GM13977 (cell line): Measurements from ENCODE around the gene FAM72B.
"Not testable (repeated sequence)": the region's sequence is repeated elsewhere in the genome, so short reads cannot be mapped to it uniquely, and the experiment has no call there.

Experiments
- DNase-seq: peaks from one replicate; pipeline ENCODE4 v3.0.0; 2012; ENCODE audit warnings: low spot score
- in situ Hi-C: fragments of 300-500 bp; cut with MboI; formaldehyde crosslinking; loops from one replicate; pipeline ENCODE4 v1.12.0; 2022; ENCODE audit warnings: low sequenced_read_pairs, low pct_unique_long_range_greater_than_20kb, mixed read lengths, inconsistent platforms; ENCODE audit not compliant: unreplicated experiment

The FAM72B gene

GRCh38 chr1:121205786-121206711 lies 21.9 kb upstream of the FAM72B start:
- in situ Hi-C loops, DNase-seq: not testable (repeated sequence)

- in situ Hi-C loops: not testable (repeated sequence)
These were observed 18.8 kb upstream of the FAM72B start for GRCh38 chr1:121202986-121203385.

DNA sequence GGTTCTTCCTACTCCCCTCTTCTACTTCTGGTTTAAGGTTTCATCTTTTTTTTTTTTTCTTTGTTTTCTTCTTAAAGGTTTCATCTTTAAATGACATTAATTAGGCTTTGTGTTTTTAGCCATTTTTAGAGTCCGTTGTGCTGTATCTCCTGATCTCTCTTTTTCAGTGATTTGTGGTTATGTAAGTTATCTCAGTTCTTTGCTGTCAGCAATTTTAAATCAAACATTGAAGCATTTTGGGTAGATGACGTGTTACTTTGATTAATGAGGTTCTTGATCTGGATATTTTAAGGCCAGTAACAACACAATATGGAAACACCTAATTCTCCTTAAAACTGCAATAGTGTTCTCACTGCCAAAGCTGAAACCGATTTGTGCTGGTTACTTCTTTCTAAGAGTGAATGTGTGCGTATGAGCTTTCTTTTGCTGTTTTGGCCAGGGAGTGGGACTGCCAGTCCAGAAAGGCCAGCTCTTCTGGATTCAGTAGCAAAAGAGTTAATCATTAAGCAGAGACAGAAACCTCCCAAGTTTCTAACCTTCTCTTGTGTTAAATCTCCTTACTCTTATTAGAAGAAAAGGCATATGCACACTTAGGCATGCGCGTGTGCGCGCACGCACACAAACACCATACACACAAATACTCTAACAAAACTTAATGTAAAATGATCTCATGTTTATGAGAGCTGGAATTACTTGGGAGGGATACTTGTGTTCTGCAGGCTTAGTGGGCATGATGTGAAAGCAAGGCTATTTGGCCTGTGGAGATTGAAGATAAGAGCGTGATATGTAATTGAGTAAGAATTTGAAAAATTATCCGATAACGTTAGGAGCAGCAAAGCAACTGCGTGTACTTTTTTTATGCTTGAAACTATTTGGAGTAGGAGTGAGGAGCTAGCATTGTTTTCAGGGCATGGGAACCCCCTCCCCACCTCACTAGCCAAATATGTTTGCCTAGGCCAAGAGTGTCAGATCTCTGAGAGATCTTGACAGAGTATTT lies 17.1 kb upstream of the FAM72B start:
- in situ Hi-C loops, DNase-seq: not testable (repeated sequence)

More at GRCh38 chr1:121202986-121203385, 18.8 kb upstream of the FAM72B start:
- not testable (repeated sequence) for DNase-seq

- DNase-seq, in situ Hi-C loops: not testable (repeated sequence)
These were observed 16.1 kb upstream of the FAM72B start for GRCh38 chr1:121200232-121200631.

DNA sequence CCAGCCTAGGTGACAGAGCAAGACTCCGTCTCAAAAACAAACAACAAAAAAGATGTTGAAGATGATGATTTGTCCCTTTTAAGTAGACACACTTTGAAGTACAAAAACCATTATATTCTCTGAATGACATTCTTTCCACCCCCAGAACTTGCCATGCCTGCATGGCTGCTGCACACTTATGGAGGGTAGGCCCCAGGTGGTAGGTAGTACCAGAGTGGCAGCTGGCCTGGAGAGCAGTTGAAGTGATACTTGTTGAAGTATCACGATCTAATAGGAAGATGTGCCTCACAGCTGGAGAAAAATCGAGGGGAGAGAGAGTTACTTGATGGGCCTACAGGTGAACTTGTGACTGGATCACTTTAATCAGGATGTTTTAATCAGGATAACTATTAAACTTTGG lies 15.6 kb upstream of the FAM72B start:
- DNase-seq, in situ Hi-C loops: not testable (repeated sequence)

- in situ Hi-C loops, DNase-seq: not testable (repeated sequence)
These were observed 13.1 kb upstream of the FAM72B start for GRCh38 chr1:121197095-121197882.

DNA sequence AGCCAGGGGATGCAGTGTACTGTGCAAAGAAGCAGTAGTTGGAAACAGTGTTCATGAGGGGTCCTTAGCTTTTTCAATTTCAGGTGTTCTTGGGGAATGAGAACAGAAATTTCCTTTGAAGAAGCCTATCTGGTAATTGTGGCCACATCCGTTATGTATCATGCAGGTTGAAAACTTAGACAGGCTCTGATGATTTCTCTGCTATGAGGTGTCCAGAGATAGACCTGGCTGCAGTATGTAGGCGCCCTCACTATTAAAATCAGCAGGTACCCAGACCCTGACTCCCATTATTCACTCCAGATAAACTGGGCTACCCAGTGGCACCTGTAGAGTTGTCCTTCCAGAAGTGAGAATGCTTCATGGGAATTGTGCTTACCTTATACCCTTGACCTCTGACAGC lies 8.4 kb upstream of the FAM72B start:
- DNase-seq, in situ Hi-C loops: not testable (repeated sequence)

DNA sequence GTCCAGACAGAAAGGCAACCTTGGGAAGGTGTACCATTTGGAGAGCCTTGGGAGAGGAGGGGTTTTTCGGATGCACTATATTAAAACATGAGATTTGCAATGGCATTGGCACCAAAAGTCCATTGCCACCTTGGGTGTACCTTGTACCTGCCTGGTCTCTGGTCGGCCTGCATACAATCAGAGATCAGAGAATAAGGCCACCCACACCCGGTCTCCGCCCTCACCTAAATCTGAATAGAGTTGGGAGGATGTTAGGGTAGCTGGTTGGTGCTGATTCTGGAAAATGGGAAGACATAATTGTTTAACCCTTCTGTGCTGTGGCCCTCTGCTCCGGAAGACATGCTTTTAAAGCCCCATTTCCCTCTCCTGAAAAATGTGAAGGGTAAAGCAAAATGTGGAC lies 3.8 kb upstream of the FAM72B start:
- DNase-seq, in situ Hi-C loops: not testable (repeated sequence)

- in situ Hi-C loops: not testable (repeated sequence)
These were observed 2.1 kb upstream of the FAM72B start for GRCh38 chr1:121186191-121186590.

GRCh38 chr1:121185140-121185708 lies 1.1 kb upstream of the FAM72B start:
- DNase-seq, in situ Hi-C loops: not testable (repeated sequence)

More at GRCh38 chr1:121186191-121186590, 2.1 kb upstream of the FAM72B start:
- DNase-seq: not testable (repeated sequence)

DNA sequence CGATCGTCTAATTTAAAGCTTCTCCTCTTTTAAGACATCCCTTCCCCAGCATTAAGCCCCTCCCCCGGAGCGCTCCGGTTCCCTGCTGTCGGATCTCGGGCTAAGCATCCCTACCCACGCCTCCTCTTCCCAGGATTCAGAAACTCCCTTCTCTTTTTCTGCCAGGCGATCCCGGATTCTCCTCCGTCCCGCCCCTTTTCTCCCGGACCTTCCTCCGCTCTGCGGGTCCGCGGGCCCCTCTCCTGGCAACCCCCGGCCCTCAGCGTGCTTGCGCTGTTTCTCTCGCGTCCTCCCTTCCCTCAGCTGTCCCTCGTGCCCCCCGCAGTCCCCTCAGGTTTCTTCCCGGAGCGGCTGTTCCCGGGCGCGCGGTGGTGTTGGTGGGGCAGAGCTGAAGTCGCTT lies 273 bp downstream of the FAM72B start:
- in situ Hi-C loops, DNase-seq: not testable (repeated sequence)

- in situ Hi-C loops, DNase-seq: not testable (repeated sequence)
These were observed 5.9 kb downstream of the FAM72B start for GRCh38 chr1:121178197-121178596.

GRCh38 chr1:121176649-121177048 lies 7.5 kb downstream of the FAM72B start:
- in situ Hi-C loops, DNase-seq: not testable (repeated sequence)

GRCh38 chr1:121168152-121168668 lies 15.9 kb downstream of the FAM72B start:
- DNase-seq, in situ Hi-C loops: not testable (repeated sequence)

GRCh38 chr1:121167225-121167738 lies 16.9 kb downstream of the FAM72B start:
- in situ Hi-C loops, DNase-seq: not testable (repeated sequence)

DNA sequence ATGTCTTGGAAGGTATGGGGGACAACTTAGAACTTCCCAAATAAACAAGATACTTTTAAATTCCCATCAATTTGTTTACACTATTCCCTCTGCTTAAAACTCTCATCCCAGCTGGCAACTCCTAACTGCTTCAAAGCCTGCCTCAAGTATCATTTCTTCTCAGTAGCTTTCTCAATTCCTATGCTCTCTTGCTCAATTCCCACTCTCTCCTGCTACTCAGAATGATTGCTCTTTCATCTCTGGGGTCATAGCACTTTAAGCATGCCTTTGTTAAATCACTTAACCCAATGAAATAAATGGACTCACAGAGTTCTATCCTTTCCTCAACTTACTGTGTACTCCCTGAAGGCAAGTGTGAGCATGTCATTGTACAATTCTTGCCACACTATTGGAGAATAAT lies 18.8 kb downstream of the FAM72B start:
- in situ Hi-C loops, DNase-seq: not testable (repeated sequence)
